ENCODE measurements around the gene ADAMTSL3.

DNA sequence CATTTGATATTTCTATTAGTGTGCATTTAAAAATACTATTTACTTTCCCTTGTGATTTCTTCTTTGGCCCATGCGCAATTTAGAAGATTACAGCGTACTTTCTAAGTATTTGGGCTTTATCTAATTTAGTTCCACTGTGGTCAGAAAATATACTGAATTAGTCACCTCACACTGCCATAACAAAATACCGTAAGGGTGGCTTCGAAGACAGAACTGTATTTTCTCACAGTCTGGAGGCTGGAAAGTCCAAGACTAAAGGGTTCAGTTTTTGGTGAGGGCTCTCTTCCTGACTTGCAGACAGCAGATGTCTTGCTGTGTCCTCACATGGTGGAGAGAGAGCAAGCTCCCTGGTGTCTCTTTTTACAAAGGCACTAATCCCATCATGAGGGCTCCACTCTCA lies 286.2 kb downstream of the ADAMTSL3 start:
- TF ChIP-seq, protein P1, sequence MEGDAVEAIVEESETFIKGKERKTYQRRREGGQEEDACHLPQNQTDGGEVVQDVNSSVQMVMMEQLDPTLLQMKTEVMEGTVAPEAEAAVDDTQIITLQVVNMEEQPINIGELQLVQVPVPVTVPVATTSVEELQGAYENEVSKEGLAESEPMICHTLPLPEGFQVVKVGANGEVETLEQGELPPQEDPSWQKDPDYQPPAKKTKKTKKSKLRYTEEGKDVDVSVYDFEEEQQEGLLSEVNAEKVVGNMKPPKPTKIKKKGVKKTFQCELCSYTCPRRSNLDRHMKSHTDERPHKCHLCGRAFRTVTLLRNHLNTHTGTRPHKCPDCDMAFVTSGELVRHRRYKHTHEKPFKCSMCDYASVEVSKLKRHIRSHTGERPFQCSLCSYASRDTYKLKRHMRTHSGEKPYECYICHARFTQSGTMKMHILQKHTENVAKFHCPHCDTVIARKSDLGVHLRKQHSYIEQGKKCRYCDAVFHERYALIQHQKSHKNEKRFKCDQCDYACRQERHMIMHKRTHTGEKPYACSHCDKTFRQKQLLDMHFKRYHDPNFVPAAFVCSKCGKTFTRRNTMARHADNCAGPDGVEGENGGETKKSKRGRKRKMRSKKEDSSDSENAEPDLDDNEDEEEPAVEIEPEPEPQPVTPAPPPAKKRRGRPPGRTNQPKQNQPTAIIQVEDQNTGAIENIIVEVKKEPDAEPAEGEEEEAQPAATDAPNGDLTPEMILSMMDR (IDR thresholded peaks at IDR 0.05): no peak
- TF ChIP-seq POLR2A (IDR thresholded peaks at IDR 0.05): no peak

Measured in sigmoid colon (tissue), 3 donors.